Astrocyte (in vitro differentiated cells and primary cell): ENCODE measurements around the gene CTSK. TPM values are rescaled to one million over a fixed set of nuclear protein-coding genes. Genes with fewer than 3 reads are reported as not detected.
"Not testable (repeated sequence)": the region's sequence is repeated elsewhere in the genome, so short reads cannot be mapped to it uniquely, and the experiment has no call there.

Experiments
- DNase-seq: peaks from one replicate; pipeline ENCODE4 v3.0.0-alpha.2; 2010; ENCODE audit warnings: low read depth
- FAIRE-seq: peaks from 2 replicates; lab custom pipeline; 2011; peaks lifted over from hg19 to GRCh38; lab: Jason Lieb, UNC
- H2AFZ ChIP-seq: 2 replicates; pipeline ENCODE4 v1.6.0; 2012; ENCODE audit warnings: low read depth, low read length, inconsistent platforms
- H3K27ac ChIP-seq: 2 replicates; pipeline ENCODE4 v1.5.1; 2011; ENCODE audit warnings: low read depth, low read length, inconsistent platforms
- H3K27me3 ChIP-seq: 2 replicates; pipeline ENCODE4 v1.6.0; 2011; ENCODE audit warnings: low read length, inconsistent platforms; ENCODE audit not compliant: insufficient read depth
- H3K36me3 ChIP-seq: 2 replicates; pipeline ENCODE4 v1.5.1; 2011; ENCODE audit warnings: low read length, inconsistent platforms; ENCODE audit not compliant: insufficient read depth
- H3K4me1 ChIP-seq: 2 replicates; pipeline ENCODE4 v1.5.1; 2011; ENCODE audit warnings: low read length, inconsistent platforms; ENCODE audit not compliant: insufficient read depth
- H3K4me2 ChIP-seq: 2 replicates; pipeline ENCODE4 v1.6.0; 2012; ENCODE audit warnings: low read length, inconsistent platforms
- H3K4me3 ChIP-seq: 2 replicates; pipeline ENCODE4 v1.5.1; 2011; ENCODE audit warnings: low read depth, mild to moderate bottlenecking, low read length, inconsistent platforms; ENCODE audit not compliant: insufficient read depth
- H3K79me2 ChIP-seq: 2 replicates; pipeline ENCODE4 v1.6.0; 2012; ENCODE audit warnings: mild to moderate bottlenecking, low read length, inconsistent platforms; ENCODE audit not compliant: insufficient read depth
- H3K9ac ChIP-seq: 2 replicates; pipeline ENCODE4 v1.6.0; 2012; ENCODE audit warnings: mild to moderate bottlenecking, low read length, inconsistent platforms
- H3K9me3 ChIP-seq: 2 replicates; pipeline ENCODE4 v1.5.1; 2012; ENCODE audit warnings: low read depth, mild to moderate bottlenecking, low read length, inconsistent platforms; ENCODE audit not compliant: insufficient read depth
- H4K20me1 ChIP-seq: 2 replicates; pipeline ENCODE4 v1.6.0; 2012; ENCODE audit warnings: low read length, inconsistent platforms; ENCODE audit not compliant: insufficient read depth
- H3K27ac Mint-ChIP-seq: one replicate; pipeline ENCODE4 v1.8.0; 2021; ENCODE audit warnings: mild to moderate bottlenecking, mixed read lengths; ENCODE audit not compliant: unreplicated experiment
- H3K27me3 Mint-ChIP-seq: one replicate; pipeline ENCODE4 v1.8.0; 2021; ENCODE audit warnings: low read depth, mixed read lengths; ENCODE audit not compliant: unreplicated experiment
- H3K36me3 Mint-ChIP-seq: one replicate; pipeline ENCODE4 v1.8.0; 2021; ENCODE audit warnings: low read depth, mixed read lengths; ENCODE audit not compliant: unreplicated experiment
- H3K4me1 Mint-ChIP-seq: one replicate; pipeline ENCODE4 v1.8.0; 2021; ENCODE audit warnings: low read depth, mixed read lengths; ENCODE audit not compliant: unreplicated experiment
- H3K4me3 Mint-ChIP-seq: one replicate; pipeline ENCODE4 v1.8.0; 2021; ENCODE audit warnings: mild to moderate bottlenecking, moderate library complexity, mixed read lengths; ENCODE audit not compliant: unreplicated experiment
- H3K9me3 Mint-ChIP-seq: one replicate; pipeline ENCODE4 v1.8.0; 2021; ENCODE audit warnings: mild to moderate bottlenecking, mixed read lengths; ENCODE audit not compliant: unreplicated experiment
- CTCF ChIP-seq: IDR thresholded peaks from 2 replicates; pipeline ENCODE4 v1.5.1; 2011; ENCODE audit warnings: low read depth, mild to moderate bottlenecking, inconsistent platforms, low read length, moderate library complexity; ENCODE audit not compliant: insufficient read depth
- EZH2 ChIP-seq: IDR thresholded peaks from 2 replicates; pipeline ENCODE4 v1.6.1; 2012; ENCODE audit warnings: mild to moderate bottlenecking, low read length, inconsistent platforms; ENCODE audit not compliant: insufficient read depth
- total RNA-seq: library from RNA; stranded (reverse); gene quantifications from 2 replicates; pipeline ENCODE4 v1.2.1, GENCODE V29; 2021

Gene CTSK
- total RNA-seq, 1 donor from 2014 or later, result 3.9 TPM

- Mint-ChIP-seq H3K27me3 (no peaks in the 10 kb centered on the region), H3K9me3 (no peaks in the 10 kb centered on the region), H3K4me3 (no peak overlapping the region), H3K4me1 (no peaks in the 10 kb centered on the region), H3K36me3 (peaks cover 13% of the 10 kb centered on the region), H3K27ac (no peak overlapping the region)
- no peak for FAIRE-seq
- H3K9ac ChIP-seq, result no peak overlapping the region
- H3K27ac ChIP-seq, result no peak overlapping the region
- no peaks in the 10 kb centered on the region for H4K20me1 ChIP-seq
- H3K4me3 ChIP-seq, result no peak overlapping the region
- TF ChIP-seq CTCF, result no peak
- TF ChIP-seq EZH2, result no peak
- peaks cover 14% of the 10 kb centered on the region for H3K36me3 ChIP-seq
- no peaks in the 10 kb centered on the region for H3K79me2 ChIP-seq
- H3K9me3 ChIP-seq, result no peaks in the 10 kb centered on the region
- H2AFZ ChIP-seq, result no peak overlapping the region
- H3K4me1 ChIP-seq, result no peaks in the 10 kb centered on the region
- no peak for DNase-seq
- no peaks in the 10 kb centered on the region for H3K27me3 ChIP-seq
- H3K4me2 ChIP-seq, result no peak overlapping the region
These were observed 34.3 kb upstream of the CTSK start for GRCh38 chr1:150842343-150842742.

GRCh38 chr1:150841626-150842025 lies 33.6 kb upstream of the CTSK start:
- DNase-seq (no peak), FAIRE-seq (no peak)
- Mint-ChIP-seq H3K9me3 (no peaks in the 10 kb centered on the region), H3K27me3 (no peaks in the 10 kb centered on the region), H3K4me3 (no peak overlapping the region), H3K27ac (no peak overlapping the region), H3K36me3 (peaks cover 13% of the 10 kb centered on the region), H3K4me1 (no peaks in the 10 kb centered on the region)
- Histone ChIP-seq H3K79me2 (no peaks in the 10 kb centered on the region), H3K4me2 (no peak overlapping the region), H3K36me3 (peaks cover 15% of the 10 kb centered on the region), H4K20me1 (no peaks in the 10 kb centered on the region), H3K4me3 (no peak overlapping the region), H3K9me3 (no peaks in the 10 kb centered on the region), H3K27ac (no peak overlapping the region), H2AFZ (no peak overlapping the region), H3K27me3 (no peaks in the 10 kb centered on the region), H3K9ac (no peak overlapping the region), H3K4me1 (no peaks in the 10 kb centered on the region)
- TF ChIP-seq CTCF, result no peak
- TF ChIP-seq EZH2, result no peak

- peaks cover 15% of the 10 kb centered on the region for H3K36me3 ChIP-seq
- DNase-seq, FAIRE-seq, H2AFZ ChIP-seq, H3K9ac ChIP-seq, H3K79me2 ChIP-seq, H3K27ac Mint-ChIP-seq, H3K9me3 ChIP-seq, H3K4me1 ChIP-seq, H3K27ac ChIP-seq, H3K27me3 Mint-ChIP-seq, H3K27me3 ChIP-seq, H4K20me1 ChIP-seq, H3K9me3 Mint-ChIP-seq, H3K4me2 ChIP-seq, H3K4me3 ChIP-seq, H3K4me1 Mint-ChIP-seq, H3K4me3 Mint-ChIP-seq: not testable (repeated sequence)
- H3K36me3 Mint-ChIP-seq, result peaks cover 13% of the 10 kb centered on the region
These were observed 32.8 kb upstream of the CTSK start for GRCh38 chr1:150840850-150841249.
